Fibroblast of villous mesenchyme (primary cell): Measurements from ENCODE around the gene GSG1L. TPM values are rescaled to one million over a fixed set of nuclear protein-coding genes. Genes with fewer than 3 reads are reported as not detected.

Experiments used
- DNase-seq: peaks from one replicate; pipeline ENCODE4 v3.0.0-alpha.2; 2010; ENCODE audit warnings: low read depth
- H3K4me3 ChIP-seq: 2 replicates; pipeline ENCODE4 v1.5.1; 2011; ENCODE audit warnings: low read depth, mild to moderate bottlenecking, low read length
- CTCF ChIP-seq: IDR thresholded peaks from 2 replicates; pipeline ENCODE4 v1.5.1; 2012; ENCODE audit warnings: low read depth, mild to moderate bottlenecking, low read length; ENCODE audit not compliant: insufficient read depth
- total RNA-seq: library from RNA; depleted of rRNA; stranded (reverse); fragments of >200 nt; gene quantifications from 2 replicates; pipeline ENCODE4 v1.2.3, GENCODE V29; 2012

Gene GSG1L
- total RNA-seq, 1 donor: not detected

- DNase-seq: no peak
- no peak overlapping the region for H3K4me3 ChIP-seq
- no peak for TF ChIP-seq CTCF
Measured at GRCh38 chr16:28078261-28078660, 14.7 kb upstream of the GSG1L start.

DNA sequence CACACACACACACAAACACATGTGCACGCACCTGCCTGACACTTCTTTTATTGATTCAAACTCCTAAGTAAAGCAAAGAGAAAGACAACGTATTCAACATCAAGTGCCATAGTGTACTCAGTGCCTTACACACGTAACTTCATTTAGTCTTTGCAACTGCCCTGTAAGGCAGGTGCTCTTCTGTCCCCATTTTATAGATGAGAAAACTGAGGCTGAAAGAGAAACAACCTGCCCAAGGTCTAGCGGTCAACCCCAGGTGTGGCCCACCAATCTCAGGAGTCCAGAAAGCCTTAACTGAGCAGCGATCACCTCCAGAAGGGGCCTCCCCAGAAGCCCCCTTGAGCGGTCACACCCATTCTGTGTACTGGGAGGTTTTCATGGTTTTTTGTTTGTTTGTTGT, 10.3 kb upstream of the GSG1L start:
- DNase-seq: no peak
- TF ChIP-seq CTCF: no peak
- no peak overlapping the region for H3K4me3 ChIP-seq

DNA sequence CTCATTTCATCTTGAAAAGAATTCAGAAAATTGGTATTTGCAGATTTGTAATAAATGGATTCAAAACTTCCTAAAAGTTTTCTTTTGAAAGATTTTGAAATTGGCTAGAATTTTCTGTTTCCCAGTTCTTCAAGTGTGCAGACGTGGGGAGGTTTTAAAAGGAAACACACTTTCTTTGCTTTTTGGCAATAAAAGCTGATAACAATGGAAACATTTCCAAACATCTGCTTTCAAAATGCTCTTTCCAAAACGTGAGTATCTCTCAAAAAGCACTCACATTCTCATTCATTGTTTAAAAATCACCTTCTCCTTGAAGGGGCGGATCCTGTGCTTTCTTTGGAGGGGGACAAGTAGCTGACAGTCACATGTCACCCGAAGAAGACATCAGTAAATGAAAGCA, 8.6 kb upstream of the GSG1L start:
- TF ChIP-seq CTCF: no peak

DNA sequence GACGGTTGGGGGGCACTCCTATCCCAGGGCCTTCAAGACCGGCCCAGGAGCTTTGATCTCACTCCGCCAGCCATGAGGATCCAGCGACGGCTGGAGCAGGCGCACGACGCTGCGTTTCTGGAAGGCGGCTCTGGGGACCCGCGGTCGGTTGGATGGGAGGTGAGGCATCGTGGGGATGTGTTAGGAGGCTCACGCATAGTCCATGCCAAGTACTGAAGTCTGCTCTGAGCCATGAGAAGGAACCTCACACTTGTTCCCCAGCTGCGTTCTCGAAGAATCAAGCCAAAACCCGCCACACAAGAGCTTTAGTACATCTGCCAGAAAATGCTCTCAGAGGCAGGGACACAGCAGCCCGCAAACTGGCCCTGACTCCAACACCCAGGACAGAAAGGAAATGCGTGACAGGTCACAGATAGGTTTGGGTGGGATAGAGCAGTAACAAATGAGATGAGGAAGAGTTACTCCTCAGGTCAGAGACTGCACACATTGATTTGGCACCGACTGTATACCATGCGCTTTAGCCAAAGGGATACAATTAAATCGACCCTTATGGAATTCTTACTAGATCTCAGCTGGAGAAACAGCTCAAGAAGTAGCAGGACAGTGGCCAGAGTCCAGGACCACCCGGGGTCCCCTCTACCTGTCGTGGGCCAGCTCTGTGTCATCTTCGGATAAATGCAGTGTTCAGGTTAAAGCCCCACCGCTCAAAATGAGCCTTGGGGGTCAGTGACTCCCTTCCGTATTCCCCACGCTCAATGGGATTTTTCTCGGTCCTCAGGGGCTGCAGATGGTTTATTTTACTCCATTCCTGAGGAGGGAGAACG, 6.7 kb upstream of the GSG1L start:
- DNase-seq: no peak
- no peak overlapping the region for H3K4me3 ChIP-seq
- no peak for TF ChIP-seq CTCF

More for the DNA sequence above, 8.6 kb upstream of the GSG1L start:
- no peak for DNase-seq
- no peak overlapping the region for H3K4me3 ChIP-seq

GRCh38 chr16:28068976-28069375, 5.5 kb upstream of the GSG1L start:
- H3K4me3 ChIP-seq: no peak overlapping the region
- no peak for TF ChIP-seq CTCF
- no peak for DNase-seq

- no peak overlapping the region for H3K4me3 ChIP-seq
- DNase-seq: peak; percentile 8
- TF ChIP-seq CTCF: no peak
Measured at GRCh38 chr16:28067604-28068379, 4.3 kb upstream of the GSG1L start.
